Mammary epithelial cell (primary cell): Measurements from ENCODE around the gene ARL4D.

Experiments used
- CTCF ChIP-seq, 2 donors: IDR thresholded peaks in 1 of 2; conservative IDR thresholded peaks in 1 of 2; 2 replicates each; pipeline ENCODE4 v1.5.1; 2011 to 2012; ENCODE audit warnings: inconsistent platforms in 2 of 2, low read length in 2 of 2, mild to moderate bottlenecking in 2 of 2, control low read depth in 1 of 2, low read depth in 1 of 2; ENCODE audit not compliant: insufficient read depth in 1 of 2; ENCODE audit errors: extremely low read depth in 1 of 2
- EZH2 ChIP-seq: IDR thresholded peaks from 2 replicates; pipeline ENCODE4 v1.6.1; 2012; ENCODE audit warnings: low read length, inconsistent platforms, borderline replicate concordance

- peak; percentile 85 to 98 for TF ChIP-seq CTCF (conservative IDR thresholded peaks at IDR 0.05 in 1 of 2, IDR thresholded peaks at IDR 0.05 in 1 of 2; ENCODE audit: extremely low read depth in 1 of 2, insufficient read depth in 1 of 2, low read depth in 1 of 2, low read length in 2 of 2)
- no peak for TF ChIP-seq EZH2
These were observed 9.5 kb upstream of the ARL4D start for GRCh38 chr17:43389046-43389947.
